Germinal center (tissue), 1 donor: ENCODE data around the gene MSI1.

Source experiments
- DNase-seq: peaks from one replicate; pipeline ENCODE4 v3.0.0; 2012; ENCODE audit warnings: mixed read lengths, low spot score

Gene MSI1

DNA sequence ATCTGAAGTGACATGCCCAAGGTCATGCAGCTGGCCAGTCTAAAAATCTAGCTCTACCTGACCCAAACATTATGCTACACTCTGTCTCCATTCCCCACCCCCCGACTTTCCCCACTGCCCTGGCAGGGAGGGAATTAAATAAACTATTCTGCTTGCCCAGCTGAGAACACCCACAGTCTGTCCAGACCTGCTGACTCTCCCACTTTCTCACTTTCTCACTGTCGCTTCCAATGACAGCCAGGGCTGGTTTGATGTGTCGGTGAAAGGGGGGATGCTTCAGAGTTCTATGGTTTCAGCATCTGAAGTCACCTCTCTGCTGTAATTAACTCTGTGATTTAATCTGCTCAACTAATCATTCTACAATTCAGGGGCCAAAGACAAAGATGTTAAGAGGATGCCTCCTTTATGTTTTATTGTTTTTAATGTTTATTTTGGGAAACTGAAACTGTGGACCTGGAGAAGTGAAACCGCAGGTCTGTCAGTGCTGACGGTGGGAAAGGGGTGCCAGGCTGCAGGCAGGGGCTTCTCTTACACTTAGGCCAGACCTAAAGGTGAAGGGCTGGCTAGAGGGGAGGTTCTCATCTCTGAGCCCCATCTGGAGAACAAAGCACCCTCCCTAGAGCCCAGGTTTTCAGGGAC is 8.1 kb upstream of the MSI1 start:
- no peak for DNase-seq

GRCh38 chr12:120376416-120376815 is 7.5 kb upstream of the MSI1 start:
- no peak for DNase-seq

DNA sequence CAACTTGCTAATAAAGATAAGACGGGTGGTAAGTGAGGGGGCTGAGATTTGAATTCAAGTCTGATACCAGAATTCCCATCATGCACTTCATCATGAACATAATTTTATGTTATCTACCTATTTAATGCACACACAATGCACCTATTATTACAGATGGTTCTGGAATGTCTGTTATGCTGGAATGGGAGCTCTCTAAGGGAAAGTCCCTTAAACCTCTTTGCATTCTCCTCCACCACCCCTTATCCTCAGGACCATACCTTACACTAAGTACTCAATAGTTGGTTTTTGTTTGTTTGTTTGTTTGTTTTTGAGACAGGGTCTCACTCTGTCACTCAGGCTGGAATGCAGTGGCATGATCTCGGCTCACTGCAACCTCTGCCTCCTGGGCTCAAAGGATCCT is 7.0 kb upstream of the MSI1 start:
- no peak for DNase-seq

- DNase-seq: no peak
Measured at GRCh38 chr12:120373683-120374082, 4.7 kb upstream of the MSI1 start.

DNA sequence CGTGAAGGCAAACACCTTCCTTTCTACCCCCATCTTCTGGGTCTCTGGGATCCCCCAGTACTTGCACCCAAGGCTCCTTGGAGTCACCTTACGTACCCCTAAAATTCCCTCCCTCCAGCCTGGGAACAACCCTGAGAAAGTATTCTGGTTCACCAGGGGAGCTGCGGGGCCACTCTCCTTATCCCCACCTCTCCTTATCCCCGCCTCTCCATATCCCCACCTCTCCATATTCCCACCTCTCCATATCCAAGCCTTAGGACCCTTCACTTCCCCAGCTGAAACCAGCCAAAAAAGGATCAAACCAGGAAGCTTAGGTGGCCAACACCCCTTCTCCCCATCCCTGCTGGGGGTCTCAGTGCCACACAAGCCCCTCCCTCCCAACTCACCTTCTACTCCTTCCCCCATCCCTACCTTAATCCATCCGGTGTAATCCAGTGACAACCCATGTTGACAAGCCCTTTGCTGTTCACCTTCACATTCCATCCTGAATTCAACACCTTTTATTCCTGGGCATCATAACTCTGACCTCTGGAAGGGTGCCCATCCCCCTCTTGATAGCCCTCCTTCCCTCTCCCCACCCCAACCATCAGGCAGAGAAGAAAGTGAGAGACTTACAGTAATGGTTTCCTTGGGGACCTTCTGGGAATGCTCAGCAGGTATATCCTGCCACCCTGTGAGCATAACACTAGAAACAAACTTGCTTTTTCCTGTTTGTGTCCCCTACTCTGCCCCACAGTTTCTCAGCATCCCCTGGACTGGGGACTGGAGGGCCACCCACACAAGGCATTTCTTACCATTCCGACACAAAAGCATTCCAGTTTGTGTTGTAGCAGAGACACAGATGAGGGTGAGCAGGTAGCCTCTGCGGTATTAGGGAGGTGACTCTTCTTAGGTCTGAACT is 1.6 kb upstream of the MSI1 start:
- DNase-seq: no peak

GRCh38 chr12:120369603-120370342 is 809 bp upstream of the MSI1 start:
- DNase-seq: no peak

GRCh38 chr12:120367924-120368788 is 808 bp downstream of the MSI1 start:
- no peak for DNase-seq

DNA sequence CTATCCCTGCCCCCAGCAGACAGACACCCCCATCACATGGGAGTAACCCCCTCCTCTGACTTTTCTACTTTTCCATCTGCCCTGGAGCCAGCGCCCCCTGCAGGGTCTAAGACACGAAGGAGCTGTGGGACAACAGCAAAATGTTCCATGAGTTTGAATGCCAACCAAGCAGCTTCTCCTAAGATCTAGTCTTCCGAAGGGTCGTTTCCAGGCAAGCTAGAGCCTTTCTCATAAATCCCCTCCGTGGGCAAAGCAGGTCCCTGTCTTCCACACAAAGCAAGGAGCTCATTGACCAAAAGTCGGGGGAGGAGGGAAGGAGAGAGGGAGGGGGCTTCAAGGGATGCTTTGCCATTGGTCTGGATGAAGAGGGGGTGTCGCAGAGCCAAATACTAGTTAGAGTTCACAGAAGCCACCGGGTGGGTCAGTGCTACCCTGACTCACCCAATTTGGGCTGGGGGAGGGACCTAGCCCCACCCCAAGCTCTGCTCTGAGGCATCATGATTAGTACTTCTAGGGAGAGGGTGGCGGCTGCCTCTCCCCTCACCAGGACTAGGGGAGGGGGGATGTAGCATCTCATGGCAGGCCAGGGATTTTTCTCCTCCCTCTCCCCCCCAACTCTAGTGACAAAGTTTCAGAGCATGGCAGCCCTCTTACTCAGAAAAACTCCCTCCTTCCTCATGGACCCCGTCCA is 1.6 kb downstream of the MSI1 start:
- DNase-seq: no peak

- no peak for DNase-seq
Measured at GRCh38 chr12:120366845-120367232, 2.1 kb downstream of the MSI1 start.

GRCh38 chr12:120366341-120366705 is 2.6 kb downstream of the MSI1 start:
- no peak for DNase-seq

DNA sequence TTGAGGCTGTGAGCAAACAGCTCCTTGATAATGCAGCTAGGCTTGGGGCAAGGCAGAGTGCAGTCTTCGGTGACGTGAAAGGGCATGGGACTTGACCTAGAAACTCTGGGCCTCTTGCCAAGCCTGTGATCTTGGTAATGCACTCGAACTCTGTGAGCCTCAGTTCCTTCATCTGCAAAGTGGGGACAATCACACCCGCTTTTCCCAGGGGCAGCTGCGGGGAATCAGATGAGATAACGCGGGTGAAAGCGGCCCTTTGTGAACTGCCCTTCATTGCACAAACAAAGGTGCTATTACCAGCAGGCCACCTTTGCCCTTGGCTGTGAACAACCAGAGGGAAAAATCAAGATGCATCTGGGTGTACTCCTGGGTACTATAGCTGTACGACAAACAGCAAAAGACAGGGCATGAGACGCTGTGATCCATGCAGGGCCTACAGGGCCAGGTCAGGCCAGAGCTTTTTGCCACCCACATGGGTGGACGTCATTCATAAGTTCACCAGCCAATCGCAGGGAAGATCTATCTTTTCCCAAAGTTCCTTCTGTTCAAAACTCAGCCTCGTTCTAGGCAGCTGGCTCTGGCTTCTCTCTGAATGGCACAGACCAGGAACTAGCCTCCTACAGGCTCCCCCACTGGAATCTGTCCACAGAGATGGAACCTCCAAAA is 3.2 kb downstream of the MSI1 start:
- DNase-seq: no peak

DNA sequence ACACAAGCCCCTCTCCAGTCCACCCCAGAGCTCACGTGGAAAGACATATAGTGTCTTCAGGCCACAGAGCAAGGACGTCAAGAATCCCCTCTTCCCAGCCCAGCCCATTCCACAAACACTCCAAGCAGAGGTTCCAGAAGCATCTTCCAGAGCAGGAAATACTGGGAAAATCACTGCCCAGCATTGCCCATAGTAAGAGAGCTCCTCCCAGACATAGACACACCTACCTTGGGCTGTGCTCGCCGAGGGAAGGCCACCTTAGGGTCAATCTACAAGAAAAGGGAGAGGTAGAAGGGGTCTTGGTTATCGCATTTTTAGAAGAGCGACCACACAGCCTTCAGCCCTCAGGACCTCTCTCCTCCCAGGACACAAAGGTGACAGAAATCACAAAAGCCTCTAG is 4.5 kb downstream of the MSI1 start:
- DNase-seq: no peak

DNA sequence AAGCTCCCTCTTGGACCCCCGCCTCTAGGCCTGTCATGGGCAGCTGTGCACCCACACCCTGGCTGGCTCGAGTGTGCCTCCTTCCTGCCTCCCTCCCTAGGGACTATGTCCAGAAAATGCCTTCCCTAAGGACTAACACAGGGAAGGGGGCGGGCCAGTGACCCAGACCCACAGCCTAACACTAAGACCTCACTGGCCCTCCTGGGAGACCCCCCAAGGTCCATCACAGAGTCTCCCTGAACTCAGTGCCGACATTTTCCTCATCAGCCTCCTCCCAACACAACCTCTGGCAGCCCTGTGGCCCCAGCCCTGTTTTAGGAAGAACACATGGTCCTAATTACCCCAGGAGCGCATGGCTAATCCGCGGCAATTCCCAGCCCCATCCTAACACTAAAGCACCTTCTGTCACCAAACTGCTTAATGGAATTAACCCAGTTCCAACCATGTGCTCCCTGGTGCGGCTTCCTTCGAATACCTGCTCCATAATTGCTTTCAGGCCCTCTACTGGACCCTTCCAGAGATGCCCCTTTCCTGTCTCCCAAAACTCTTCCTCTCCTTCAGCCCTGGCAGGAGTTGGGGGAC is 5.6 kb downstream of the MSI1 start:
- no peak for DNase-seq

DNA sequence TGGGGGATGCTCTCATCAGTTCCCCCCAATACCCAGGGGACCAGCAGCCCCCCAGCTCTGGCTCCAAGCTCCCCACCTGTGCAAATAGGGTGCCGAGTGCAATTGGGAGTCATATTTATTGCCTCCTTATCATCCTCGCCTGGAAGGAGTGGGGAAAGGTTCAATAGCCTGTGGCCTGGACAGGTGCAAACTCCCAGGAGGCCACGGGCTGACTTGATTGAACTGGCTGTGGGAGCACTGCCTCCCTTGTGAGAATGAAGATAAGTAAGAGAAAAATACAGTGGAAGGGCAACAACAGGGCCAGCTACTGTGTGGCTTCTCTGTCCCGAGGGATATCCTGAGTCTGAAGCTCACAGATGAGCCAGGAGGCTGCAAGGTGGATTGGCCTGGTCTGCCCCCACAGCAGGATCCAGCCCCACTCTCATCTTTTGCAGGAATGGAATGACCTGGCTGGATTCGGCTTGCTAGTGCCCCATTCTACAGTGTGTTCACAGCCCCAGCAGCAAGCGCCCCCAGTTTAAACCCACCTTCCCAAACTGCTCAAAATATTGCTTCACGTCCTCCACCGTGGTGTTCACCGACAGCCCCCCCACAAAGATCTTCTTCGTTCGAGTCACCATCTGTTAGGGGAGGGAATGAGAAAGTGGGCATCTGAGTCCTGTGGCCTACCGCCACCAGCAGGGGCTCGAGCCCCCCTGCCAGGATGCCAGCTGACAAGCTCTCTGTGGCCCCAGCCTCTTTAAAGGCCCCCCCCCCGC is 6.3 kb downstream of the MSI1 start:
- no peak for DNase-seq

DNA sequence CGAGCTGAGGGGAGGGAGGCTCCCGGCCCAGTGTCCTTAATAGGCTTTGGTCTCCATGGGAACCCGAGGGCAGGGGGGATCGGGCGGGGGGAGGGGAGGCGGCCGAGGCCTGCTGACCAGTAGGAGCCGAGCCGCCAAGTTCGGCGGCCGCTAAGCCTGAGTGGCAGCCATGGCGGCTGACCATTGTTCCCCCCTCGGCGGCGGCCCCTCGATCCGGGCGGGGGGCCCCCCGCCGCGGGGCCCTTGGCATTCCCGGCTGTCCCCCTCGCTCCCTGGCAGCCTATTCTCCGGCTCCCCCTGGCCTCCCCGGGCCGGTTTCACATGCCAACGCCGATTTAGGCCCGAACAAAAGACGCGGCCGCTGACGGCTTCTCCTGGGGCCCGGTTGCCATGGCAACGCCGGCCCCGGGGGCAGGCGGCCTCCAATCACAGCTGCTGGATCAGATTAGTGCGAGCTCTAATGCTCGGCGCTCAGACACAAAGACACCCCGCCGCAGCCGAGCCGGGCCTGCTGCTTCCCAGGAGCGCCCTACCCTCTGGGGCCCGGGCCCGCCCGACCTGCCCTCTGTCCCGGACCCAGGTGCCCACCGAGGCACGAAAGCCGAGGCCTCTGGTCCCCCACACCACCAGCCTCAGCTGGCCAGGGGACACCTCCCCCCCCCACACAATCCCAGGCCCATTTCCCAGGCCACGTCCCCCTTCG is 7.3 kb downstream of the MSI1 start:
- DNase-seq: peak; percentile 82

DNA sequence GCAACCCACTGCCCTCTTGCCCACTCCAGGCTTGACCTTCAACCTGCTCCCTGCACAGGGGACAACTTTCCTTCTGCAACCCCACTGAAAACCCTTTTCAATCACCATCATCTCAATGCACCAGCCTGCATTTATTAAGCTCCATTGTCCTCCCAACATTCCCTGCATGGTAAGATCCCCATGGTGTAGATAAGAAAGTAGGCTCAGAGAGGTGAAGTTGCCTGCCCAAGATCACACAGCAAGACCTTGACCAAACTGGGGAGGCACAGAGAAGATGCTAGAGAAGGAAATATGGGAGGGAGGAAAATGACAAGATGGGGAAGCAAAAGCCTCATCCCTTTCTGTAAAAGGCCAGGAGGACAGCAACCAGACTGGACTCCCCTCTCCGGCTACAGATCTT is 9.8 kb downstream of the MSI1 start:
- DNase-seq: no peak

- no peak for DNase-seq
Measured at GRCh38 chr12:120358412-120359100, 10.4 kb downstream of the MSI1 start.

- no peak for DNase-seq
Measured at GRCh38 chr12:120357104-120357503, 11.9 kb downstream of the MSI1 start.
